ENCODE measurements around the gene DAB2IP. TPM values are rescaled to one million over a fixed set of nuclear protein-coding genes. Genes with fewer than 3 reads are reported as not detected.

The DAB2IP gene
- total and polyA plus RNA-seq, 2 of the 4 experiments (the other 2 are of a cell fraction) = 5.6 to 17.2 TPM

- dilution Hi-C loops (cut with HindIII; ENCODE audit: low sequenced_read_pairs, unreplicated experiment) (no loop called here), intact Hi-C loops (cut with micrococcal nuclease) (no loop called here), in situ Hi-C loops (cut with MboI; ENCODE audit: low sequenced_read_pairs) (no loop called here)
- Histone ChIP-seq H4K91ac (ENCODE audit: insufficient read depth, low read depth, low read length) (no peak overlapping the region), H2BK5ac (ENCODE audit: low read depth, low read length, poor library complexity, severe bottlenecking) (no peak overlapping the region), H3K56ac (ENCODE audit: extremely low read depth, insufficient read depth, low read length) (no peak overlapping the region), H4K5ac (ENCODE audit: low read depth, low read length) (no peak overlapping the region), H3K79me1 (ENCODE audit: low read depth in 1 of 2, low read length in 2 of 2) (peaks cover 0 to 7% of the 10 kb centered on the region in 2 experiments; a peak in 1 of 4 replicates), H2BK120ac (ENCODE audit: low read depth, low read length) (no peak overlapping the region), H3K9ac (ENCODE audit: low read depth, low read length) (no peak overlapping the region), H3K4me3 (ENCODE audit: insufficient read depth, low read depth, low read length) (no peak overlapping the region), H2BK15ac (ENCODE audit: low read depth, low read length) (no peak overlapping the region), H3K9me3 (ENCODE audit: control insufficient read depth, insufficient read depth, low read length) (0 out of 2 replicates have a peak, but pooled peaks cover 3% of the 10 kb centered on the region), H3K27ac (ENCODE audit: insufficient read depth, low read length) (no peak overlapping the region), H2AK5ac (ENCODE audit: low read depth, low read length) (no peak overlapping the region), H2BK20ac (ENCODE audit: low read depth, low read length) (no peak overlapping the region), H3K18ac (ENCODE audit: low read depth, low read length) (no peak overlapping the region), H2AFZ (replicated peaks; ENCODE audit: low read length, poor library complexity) (no peak overlapping the region), H2AK9ac (replicated peaks; ENCODE audit: low read depth, low read length, poor library complexity) (no peak overlapping the region), H3K4ac (ENCODE audit: low read depth, low read length) (no peak overlapping the region), H3K23ac (ENCODE audit: low read depth, low read length) (no peak overlapping the region), H3K14ac (replicated peaks; ENCODE audit: low read depth, low read length) (no peak overlapping the region), H3K9me1 (ENCODE audit: insufficient read depth, low read length) (no peaks in the 10 kb centered on the region), H3K36me3 (ENCODE audit: control insufficient read depth, insufficient read depth, low read length) (peaks cover 52% of the 10 kb centered on the region), H3K4me2 (ENCODE audit: low read depth, low read length) (no peak overlapping the region), H4K8ac (ENCODE audit: low read depth in 2 of 2, low read length in 2 of 2) (no peak overlapping the region), H4K20me1 (ENCODE audit: insufficient read depth, low read length) (no peaks in the 10 kb centered on the region), H3K27me3 (ENCODE audit: control insufficient read depth, insufficient read depth, low read length) (no peaks in the 10 kb centered on the region), H3K4me1 (ENCODE audit: control insufficient read depth, insufficient read depth, low read length) (no peaks in the 10 kb centered on the region; the same call in 1 of the 2 replicates)
- POLR2A ChIA-PET (ENCODE audit: unreplicated experiment) = no interaction called here
- DNase-seq (no peak), ATAC-seq (ENCODE audit: low read depth) (no peak)
- TF ChIP-seq SMC3 (IDR thresholded peaks at IDR 0.05; ENCODE audit: low read depth, low read length) = no peak
- TF ChIP-seq BHLHE40 (IDR thresholded peaks at IDR 0.05; ENCODE audit: low read depth, low read length) = no peak
- no peak for TF ChIP-seq RAD21 (IDR thresholded peaks at IDR 0.05; ENCODE audit: low read length)
- no peak for TF ChIP-seq FOS (IDR thresholded peaks at IDR 0.05; ENCODE audit: low read depth, low read length)
- no peak for TF ChIP-seq MAZ (IDR thresholded peaks at IDR 0.05; ENCODE audit: borderline replicate concordance, low read depth, low read length)
- no peak for TF ChIP-seq USF2 (IDR thresholded peaks at IDR 0.05; ENCODE audit: low read depth, low read length)
- no peak for TF ChIP-seq CHD1 (IDR thresholded peaks at IDR 0.05; ENCODE audit: low read depth, low read length)
- 96% methylated on average over 4 of the region's 17 CpGs; no CpG with 5 or more reads in 1 of the 2 experiments for WGBS, 2 experiments (ENCODE audit: extremely low coverage in 2 of 2, insufficient read length in 1 of 2)
- CTCF ChIA-PET = no interaction called here
- no TSS peak for BruUV-seq (replicated peaks)
Measured at GRCh38 chr9:121781701-121782464, 130.4 kb downstream of the DAB2IP start.
